DMS153 treated with DMSO at 0.1 percent for 48 hours (cell line): ENCODE results near the gene RPS6KA2.

ENCODE experiments used
- DNase-seq: peaks from one replicate; lab custom pipeline; 2025; ENCODE audit not compliant: unreplicated experiment; lab: John Stamatoyannopoulos, UW

RPS6KA2 gene

GRCh38 chr6:166505133-166505905 lies 121.7 kb downstream of the RPS6KA2 start:
- no peak for DNase-seq

GRCh38 chr6:166504100-166504499 lies 123.0 kb downstream of the RPS6KA2 start:
- no peak for DNase-seq

DNA sequence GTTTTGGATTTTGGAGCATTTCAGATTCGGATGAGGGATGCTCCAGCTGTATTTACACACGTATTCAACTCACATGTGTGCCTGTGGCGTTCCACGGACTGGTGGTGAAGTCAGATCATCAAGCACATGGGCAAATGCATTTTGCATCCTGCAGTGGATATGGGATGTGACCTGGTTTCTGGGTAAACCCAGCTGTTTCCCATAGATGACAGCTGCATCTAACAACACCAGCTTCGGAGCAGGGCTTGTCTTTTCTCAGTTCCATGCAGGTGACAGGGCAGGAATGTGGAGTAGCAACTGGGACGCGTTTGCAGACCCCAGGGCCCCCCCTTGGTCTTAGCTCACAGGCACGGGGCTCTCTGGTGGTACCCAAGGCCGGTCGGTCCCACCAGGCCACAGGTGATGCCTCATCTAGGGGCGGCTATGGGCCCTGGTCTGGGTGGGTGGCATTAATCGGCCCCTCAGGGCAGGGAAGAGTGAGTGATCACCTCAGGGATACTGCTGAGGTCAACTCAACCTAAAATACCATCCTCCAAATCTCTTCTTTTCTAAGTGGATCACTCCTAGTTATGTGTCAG lies 123.8 kb downstream of the RPS6KA2 start:
- no peak for DNase-seq

DNA sequence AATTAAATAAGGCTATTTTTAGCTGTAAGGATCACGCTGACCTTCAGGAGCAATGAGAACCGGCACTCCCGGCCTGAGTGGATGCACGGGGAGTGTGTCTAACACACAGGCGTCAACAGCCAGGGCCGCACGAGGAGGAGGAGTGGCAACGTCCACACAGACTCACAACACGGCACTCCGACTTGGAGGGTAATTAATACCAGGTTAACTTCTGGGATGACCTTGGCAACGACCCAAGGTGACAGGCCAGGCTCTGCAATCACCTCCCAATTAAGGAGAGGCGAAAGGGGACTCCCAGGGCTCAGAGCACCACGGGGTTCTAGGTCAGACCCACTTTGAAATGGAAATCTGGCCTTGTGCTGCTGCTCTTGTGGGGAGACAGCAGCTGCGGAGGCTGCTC lies 124.6 kb downstream of the RPS6KA2 start:
- DNase-seq: no peak

- DNase-seq: no peak
Observed at GRCh38 chr6:166501246-166501645, 125.8 kb downstream of the RPS6KA2 start.

- no peak for DNase-seq
Observed at GRCh38 chr6:166500246-166500645, 126.8 kb downstream of the RPS6KA2 start.

- DNase-seq: no peak
Observed at GRCh38 chr6:166499350-166500163, 127.5 kb downstream of the RPS6KA2 start.

DNA sequence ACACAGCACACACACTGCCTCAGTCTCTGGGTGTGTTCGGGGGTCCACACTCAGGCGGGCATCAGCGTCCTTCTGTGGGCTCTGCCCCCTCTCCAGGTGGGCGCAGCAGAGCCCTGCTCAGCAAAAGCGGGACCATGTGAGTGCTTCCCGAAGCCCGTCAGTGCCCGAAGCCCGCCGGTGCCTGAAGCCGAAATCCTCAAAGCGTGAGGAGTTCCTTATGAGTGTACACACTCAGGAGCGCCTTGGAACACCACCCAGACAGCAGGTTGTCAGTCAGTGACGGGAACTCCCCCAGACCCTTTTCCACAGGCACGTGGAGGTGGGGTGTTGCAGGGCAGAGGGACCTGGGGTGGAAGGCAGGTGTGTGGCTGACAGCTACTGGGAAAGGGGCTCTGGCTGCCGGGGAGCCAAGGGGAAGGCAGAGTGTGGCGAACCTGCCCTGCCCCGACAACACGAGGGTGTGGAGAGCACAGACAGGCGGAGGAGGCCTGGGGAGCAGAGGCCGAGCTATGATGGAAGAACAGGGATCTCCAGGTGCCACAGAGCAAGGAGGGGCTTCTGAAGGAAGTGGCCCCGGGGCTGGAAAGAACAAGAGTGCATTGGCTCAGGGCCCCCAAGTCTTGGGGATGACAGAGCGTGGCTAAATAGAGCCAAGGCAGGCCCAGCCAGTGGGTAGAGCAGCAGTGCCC lies 128.2 kb downstream of the RPS6KA2 start:
- no peak for DNase-seq

DNA sequence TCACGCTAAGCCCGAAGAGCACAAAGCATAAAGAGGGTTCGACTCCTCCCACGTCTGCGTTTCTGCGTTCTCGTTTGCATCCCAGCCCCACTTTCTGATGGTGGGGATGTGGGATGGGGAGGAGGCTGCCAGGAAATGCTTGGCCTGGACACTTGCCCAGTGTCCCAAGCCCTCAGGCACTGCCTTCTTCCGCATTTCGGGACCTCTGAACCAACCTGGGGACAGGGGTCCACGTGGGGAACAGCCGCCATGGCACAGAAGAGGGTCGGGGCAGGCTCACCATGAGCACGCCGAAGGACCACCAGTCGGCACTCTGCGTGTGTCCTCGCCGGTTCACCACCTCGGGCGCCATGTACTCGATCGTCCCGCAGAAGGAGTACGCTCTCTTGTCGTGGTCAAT lies 128.8 kb downstream of the RPS6KA2 start:
- no peak for DNase-seq

GRCh38 chr6:166497087-166497899 lies 129.8 kb downstream of the RPS6KA2 start:
- DNase-seq: no peak

DNA sequence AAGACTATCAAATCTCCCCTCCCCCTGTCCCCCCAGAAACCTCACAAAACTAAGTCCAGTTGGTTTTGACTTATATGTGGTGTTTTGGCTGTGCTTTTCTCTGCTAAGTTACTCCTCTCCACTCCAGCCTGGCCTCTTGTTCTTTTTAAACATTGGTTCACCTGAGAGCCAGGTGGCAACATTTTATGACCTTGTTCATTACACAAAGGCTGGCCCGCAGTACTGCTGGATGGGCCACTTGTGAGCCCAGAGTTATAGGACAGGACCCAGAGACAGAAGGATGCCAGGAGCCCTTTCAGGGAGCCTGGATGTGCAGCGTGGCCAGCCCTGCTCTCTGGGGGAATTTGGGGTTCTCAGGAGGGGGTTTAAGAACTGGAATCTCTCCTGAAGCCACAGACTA lies 130.6 kb downstream of the RPS6KA2 start:
- DNase-seq: peak; percentile 30

DNA sequence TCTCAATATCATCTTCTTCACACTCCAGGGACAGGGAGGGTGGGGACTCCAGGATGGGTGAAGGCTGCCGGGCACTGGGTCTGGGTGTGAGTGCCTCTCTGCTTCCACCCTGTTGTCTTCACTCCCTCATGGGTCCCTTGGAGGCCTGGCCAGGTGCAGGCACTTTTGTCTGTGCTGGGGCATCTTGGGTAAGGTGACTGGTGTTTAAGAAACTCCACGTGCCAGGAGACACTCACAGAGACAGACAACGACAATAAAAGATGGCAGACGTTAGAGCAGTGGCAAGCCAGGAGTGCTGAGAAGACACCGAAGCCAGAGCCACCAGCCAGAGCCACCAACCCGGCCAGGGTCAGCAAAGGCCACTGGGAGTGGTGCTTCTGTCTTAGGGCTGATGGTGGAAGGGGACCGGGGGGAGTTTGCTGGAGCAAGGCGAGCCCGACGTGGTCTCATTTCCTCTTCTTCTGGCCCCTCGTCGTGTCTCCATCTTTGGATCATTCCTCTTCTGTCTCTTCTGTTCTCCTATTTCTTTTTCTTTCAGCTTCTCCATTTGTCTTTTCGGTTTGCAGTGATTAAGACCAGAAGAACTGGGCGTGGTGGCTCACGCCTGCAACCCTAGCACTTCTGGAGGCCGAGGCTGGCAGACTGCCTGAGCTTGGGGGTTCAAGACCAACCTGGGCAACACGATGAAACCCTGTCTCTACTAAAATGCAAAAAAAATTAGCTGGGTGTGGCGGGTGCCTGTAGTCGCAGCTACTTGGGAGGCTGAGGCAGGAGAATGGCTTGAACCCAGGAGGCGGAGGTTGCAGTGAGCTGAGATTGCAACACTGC lies 131.3 kb downstream of the RPS6KA2 start:
- DNase-seq: no peak

DNA sequence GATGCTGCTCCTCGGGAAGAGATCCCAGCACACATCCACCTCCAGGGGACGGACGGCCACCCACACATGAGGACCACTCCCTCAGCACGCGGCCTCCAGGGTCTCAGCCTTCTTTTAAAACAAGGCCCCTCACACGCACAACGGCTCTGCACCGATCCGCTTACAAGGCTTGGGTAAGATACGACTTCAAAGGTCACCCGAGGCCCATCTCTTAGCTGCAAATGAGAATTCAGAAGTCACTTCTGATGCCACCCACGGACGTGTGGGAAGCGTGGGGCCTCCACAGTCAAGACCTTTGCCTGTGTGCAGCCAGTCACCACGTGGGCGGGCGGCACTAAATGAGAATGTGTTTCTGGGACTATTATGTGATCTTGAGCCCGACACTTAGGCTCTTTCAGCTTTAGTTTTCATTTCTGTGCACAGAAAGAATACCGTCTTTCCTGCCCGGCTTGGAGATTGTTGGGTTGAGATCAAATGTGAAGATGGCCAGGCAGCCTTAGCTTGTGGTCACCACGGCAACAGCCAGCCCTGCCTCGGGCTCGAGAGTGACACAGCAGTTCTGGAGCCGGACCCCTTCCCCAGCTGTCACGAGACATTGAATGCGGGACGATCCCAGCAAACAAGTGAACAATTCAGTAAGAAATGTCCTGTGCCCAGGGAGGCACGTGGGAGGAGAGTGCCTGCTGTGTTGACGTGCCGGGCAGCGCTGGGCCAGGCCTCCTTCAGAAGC lies 132.1 kb downstream of the RPS6KA2 start:
- DNase-seq: no peak

GRCh38 chr6:166494101-166494441 lies 133.0 kb downstream of the RPS6KA2 start:
- no peak for DNase-seq

DNA sequence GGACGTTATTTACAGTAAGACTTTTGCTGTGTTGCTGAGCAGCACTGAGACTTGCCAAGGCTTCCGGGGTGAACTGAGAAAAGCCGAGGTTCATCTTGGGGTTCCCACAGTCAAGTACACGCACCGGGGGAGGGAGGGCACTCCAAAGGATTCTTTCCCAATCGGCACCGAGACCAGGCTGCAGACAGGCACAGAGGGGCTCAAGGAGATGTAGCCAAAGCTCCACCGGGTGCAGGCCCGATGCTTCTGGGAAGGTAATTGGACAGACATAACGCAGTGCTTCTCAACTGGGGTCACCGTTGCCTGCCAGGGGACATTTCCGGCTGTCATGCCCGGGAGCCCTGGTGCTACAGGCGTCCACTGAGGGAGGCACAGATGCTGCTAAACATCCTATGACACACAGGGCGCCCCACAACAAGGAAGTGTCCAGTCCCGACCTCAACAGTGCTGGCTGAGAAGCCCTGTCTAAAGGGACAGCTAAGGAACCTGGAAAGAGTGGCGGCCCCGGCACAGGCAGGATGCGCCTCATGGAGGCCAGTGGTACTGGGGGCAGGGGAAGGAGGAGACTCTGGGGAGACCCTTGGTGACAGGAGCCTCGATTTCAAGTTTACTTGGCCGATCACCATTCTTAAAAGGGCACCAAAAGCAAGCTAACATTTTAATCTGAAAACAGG lies 133.5 kb downstream of the RPS6KA2 start:
- DNase-seq: no peak

DNA sequence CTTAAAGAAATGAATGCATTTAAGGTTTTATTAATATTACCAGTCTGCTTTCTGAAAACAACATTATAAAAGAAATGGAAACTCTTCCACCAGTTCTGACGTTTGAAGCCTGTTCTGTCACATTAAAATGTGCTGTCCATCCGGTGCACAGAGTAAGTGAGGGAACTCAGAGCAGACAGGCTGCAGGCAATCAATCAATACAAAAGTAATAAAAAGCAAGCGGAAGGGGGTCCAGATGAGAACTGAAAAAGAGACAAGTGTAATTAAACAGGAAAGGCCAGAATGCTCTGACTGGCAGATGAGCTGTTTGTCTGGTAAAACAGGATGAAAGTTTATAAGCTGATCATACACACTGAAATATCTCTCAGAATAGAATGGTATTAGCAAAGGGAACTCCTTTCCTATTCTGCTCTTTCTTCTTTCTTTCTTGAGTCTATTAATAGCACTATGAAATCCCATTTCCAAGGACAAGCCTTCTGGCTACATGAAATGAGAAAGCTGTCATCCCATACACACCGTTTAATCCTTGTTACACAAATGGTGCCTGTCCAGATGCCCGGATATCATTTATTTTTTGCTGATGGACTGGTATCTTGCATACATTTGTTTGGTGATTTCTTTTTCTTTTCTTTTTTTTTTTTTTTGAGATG lies 134.8 kb downstream of the RPS6KA2 start:
- DNase-seq: no peak

DNA sequence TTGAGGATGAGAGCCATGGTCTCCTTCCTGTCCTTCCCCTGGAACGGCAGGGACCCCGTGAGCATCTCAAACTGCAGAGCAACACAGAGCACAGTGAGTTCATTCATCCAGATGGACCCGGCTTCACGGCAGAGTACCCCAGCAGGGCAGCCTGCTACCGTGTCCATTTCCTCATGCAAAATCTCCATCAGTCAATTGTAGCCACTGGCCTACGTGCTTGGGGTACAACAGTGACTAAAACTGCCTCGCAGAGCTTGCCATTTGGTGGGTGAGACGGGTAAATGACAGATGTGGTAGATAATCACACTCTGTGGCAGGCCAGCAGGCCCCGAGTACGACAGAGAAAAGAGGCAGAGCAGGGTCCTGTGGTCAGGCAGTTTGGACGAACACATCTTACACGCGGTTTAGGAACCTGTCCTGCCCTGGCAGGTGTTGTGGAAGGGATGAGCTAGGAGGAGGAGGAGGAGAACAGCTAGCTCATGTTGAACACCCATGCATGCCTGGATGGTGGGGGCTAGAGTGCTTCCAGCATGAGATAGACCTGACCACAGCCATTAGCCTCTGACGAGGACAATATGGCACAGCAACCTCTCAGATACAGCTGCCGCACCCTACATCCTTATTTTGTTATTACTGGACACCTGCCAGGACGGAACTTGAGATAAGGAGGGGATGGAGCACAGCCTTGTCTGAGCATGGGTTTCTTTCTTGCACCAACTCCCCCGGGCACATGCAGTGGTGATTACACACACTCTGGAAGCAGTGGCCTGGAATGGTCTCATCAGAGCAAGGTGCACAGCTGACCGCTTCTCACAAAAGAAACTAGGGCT lies 136.2 kb downstream of the RPS6KA2 start:
- peak; percentile 49 for DNase-seq
